Breast epithelium (tissue), 3 donors: ENCODE results near the gene SAMM50.

Experiments
- POLR2A ChIP-seq: fragments of 450-650 bp; IDR thresholded peaks from one replicate; pipeline ENCODE4 v1.6.1; 2016; ENCODE audit warnings: antibody characterized with exemption, mild to moderate bottlenecking, moderate library complexity
- POLR2AphosphoS5 ChIP-seq, 3 donors: sonication (generic); formaldehyde crosslinking; IDR thresholded peaks; one replicate each; pipeline ENCODE4 v1.6.1; 2017; ENCODE audit warnings: antibody characterized with exemption in 3 of 3
- TF ChIP-seq, protein P1 (sequence below), 3 donors: fragments of 450-650 bp; IDR thresholded peaks; one replicate each; pipeline ENCODE4 v1.5.1; 2016 to 2017; ENCODE audit warnings: antibody characterized with exemption in 3 of 3, mild to moderate bottlenecking in 3 of 3, moderate library complexity in 3 of 3

DNA sequence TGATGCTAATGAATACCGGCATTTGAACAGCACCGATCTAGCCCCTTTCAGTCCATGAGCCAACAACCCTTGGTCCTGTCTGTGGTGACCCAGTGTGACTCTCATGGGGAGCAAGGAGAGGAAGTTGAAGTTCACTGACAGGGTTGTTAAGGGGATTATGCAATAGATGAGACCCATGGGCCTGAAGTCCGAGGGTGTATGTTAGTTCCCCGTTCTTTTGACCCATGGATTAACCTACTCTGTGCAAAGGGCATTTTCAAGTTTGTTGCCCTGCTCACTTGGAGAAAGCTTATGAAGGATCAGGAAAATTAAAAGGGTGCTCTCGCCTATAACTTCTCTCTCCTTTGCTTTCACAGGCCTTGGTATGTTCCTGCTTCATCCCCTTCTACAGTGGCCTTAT, 26.8 kb upstream of the SAMM50 start:
- TF ChIP-seq, protein P1, sequence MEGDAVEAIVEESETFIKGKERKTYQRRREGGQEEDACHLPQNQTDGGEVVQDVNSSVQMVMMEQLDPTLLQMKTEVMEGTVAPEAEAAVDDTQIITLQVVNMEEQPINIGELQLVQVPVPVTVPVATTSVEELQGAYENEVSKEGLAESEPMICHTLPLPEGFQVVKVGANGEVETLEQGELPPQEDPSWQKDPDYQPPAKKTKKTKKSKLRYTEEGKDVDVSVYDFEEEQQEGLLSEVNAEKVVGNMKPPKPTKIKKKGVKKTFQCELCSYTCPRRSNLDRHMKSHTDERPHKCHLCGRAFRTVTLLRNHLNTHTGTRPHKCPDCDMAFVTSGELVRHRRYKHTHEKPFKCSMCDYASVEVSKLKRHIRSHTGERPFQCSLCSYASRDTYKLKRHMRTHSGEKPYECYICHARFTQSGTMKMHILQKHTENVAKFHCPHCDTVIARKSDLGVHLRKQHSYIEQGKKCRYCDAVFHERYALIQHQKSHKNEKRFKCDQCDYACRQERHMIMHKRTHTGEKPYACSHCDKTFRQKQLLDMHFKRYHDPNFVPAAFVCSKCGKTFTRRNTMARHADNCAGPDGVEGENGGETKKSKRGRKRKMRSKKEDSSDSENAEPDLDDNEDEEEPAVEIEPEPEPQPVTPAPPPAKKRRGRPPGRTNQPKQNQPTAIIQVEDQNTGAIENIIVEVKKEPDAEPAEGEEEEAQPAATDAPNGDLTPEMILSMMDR (IDR thresholded peaks at IDR 0.05), result no peak
- TF ChIP-seq POLR2A, result no peak
- no peak for TF ChIP-seq POLR2AphosphoS5 (IDR thresholded peaks at IDR 0.05)
